ENCODE results near the gene RNPS1. TPM values are rescaled to one million over a fixed set of nuclear protein-coding genes. Genes with fewer than 3 reads are reported as not detected.

Gene RNPS1
- total RNA-seq, 4 donors from 2014 or later = 101 to 127 (median 114) TPM

GRCh38 chr16:2210009-2210332, 58.0 kb downstream of the RNPS1 start:
- peak overlapping the region in 1 of 4 donors; percentile 36 for H3K27ac ChIP-seq
- H3K4me1 ChIP-seq = peaks cover 0 to 54% (median 29%) of the 10 kb centered on the region in 4 donors
- no peak for DNase-seq (ENCODE audit: low spot score in 2 of 2)
- 76 to 89% methylated on average over 7 to 10 of the region's 17 CpGs for WGBS, 2 donors
- no peak for TF ChIP-seq POLR2A (IDR thresholded peaks at IDR 0.05)
- TF ChIP-seq, protein P1, sequence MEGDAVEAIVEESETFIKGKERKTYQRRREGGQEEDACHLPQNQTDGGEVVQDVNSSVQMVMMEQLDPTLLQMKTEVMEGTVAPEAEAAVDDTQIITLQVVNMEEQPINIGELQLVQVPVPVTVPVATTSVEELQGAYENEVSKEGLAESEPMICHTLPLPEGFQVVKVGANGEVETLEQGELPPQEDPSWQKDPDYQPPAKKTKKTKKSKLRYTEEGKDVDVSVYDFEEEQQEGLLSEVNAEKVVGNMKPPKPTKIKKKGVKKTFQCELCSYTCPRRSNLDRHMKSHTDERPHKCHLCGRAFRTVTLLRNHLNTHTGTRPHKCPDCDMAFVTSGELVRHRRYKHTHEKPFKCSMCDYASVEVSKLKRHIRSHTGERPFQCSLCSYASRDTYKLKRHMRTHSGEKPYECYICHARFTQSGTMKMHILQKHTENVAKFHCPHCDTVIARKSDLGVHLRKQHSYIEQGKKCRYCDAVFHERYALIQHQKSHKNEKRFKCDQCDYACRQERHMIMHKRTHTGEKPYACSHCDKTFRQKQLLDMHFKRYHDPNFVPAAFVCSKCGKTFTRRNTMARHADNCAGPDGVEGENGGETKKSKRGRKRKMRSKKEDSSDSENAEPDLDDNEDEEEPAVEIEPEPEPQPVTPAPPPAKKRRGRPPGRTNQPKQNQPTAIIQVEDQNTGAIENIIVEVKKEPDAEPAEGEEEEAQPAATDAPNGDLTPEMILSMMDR (IDR thresholded peaks at IDR 0.05) = no peak
- TF ChIP-seq EP300 (IDR thresholded peaks at IDR 0.05) = no peak
- no peaks in the 10 kb centered on the region for H3K27me3 ChIP-seq
- H3K4me3 ChIP-seq = no peak overlapping the region
- no peaks in the 10 kb centered on the region for H3K9me3 ChIP-seq
- H3K36me3 ChIP-seq = peaks cover 0 to 48% (median 14%) of the 10 kb centered on the region in 3 donors

GRCh38 chr16:2209258-2210008, 58.5 kb downstream of the RNPS1 start:
- peaks cover 0 to 60% (median 31%) of the 10 kb centered on the region in 4 donors for H3K4me1 ChIP-seq
- no peak overlapping the region for H3K4me3 ChIP-seq
- H3K36me3 ChIP-seq = peaks cover 0 to 48% (median 14%) of the 10 kb centered on the region in 3 donors
- no peak overlapping the region for H3K27ac ChIP-seq
- no peaks in the 10 kb centered on the region for H3K9me3 ChIP-seq
- no peak for DNase-seq (ENCODE audit: low spot score in 2 of 2)
- TF ChIP-seq EP300 (IDR thresholded peaks at IDR 0.05) (no peak), POLR2A (IDR thresholded peaks at IDR 0.05) (no peak)
- TF ChIP-seq, protein P1 (IDR thresholded peaks at IDR 0.05) = no peak
- WGBS, 2 donors = 78 to 79% methylated on average over 17 to 21 of the region's 29 CpGs
- H3K27me3 ChIP-seq = no peaks in the 10 kb centered on the region

DNA sequence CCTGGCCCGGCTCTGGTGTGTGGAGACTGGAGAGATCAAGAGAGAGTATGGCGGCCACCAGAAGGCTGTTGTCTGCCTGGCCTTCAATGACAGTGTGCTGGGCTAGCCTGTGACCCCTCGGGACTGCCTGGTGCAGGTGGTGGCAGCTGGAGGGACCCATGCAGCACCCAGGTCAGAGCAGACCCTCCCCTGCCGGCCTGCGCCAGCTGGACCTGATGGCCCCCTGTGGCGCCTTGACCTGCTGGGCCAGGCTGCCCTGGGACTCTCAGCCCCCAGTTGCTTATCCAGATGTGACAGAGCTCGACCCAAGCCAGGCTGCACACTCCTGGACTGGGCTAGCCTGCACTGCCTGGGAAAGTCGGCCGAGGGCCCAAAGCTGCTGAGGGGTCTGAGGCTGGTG, 59.2 kb downstream of the RNPS1 start:
- H3K9me3 ChIP-seq = no peaks in the 10 kb centered on the region
- no peak overlapping the region for H3K4me3 ChIP-seq
- H3K27ac ChIP-seq = no peak overlapping the region
- 78 to 92% methylated on average over 4 to 9 of the region's 9 CpGs for WGBS, 2 donors
- no peaks in the 10 kb centered on the region for H3K27me3 ChIP-seq
- peaks cover 0 to 55% (median 27%) of the 10 kb centered on the region in 4 donors for H3K4me1 ChIP-seq
- TF ChIP-seq POLR2A (IDR thresholded peaks at IDR 0.05) = no peak
- TF ChIP-seq, protein P1 (IDR thresholded peaks at IDR 0.05) = no peak
- no peak for TF ChIP-seq EP300 (IDR thresholded peaks at IDR 0.05)
- peaks cover 0 to 48% (median 14%) of the 10 kb centered on the region in 3 donors for H3K36me3 ChIP-seq
- no peak for DNase-seq (ENCODE audit: low spot score in 2 of 2)

DNA sequence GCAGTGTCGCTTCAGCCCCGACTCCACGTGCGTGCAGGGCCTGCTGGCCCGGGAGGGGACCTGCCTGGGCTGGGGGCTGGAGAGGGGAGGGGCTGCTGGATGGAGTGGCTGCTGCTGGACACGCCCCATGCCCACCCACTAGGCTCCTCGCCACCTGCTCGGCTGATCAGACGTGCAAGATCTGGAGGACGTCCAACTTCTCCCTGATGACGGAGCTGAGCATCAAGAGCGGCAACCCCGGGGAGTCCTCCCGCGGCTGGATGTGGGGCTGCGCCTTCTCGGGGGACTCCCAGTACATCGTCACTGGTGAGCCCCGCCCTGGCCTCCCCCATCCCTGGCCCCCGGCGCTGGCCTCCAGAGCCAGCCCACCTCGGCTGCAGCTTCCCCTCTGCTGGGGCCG, 59.6 kb downstream of the RNPS1 start:
- Histone ChIP-seq H3K27me3 (no peaks in the 10 kb centered on the region), H3K4me3 (no peak overlapping the region), H3K4me1 (peaks cover 0 to 50% (median 22%) of the 10 kb centered on the region in 4 donors), H3K27ac (no peak overlapping the region), H3K9me3 (no peaks in the 10 kb centered on the region), H3K36me3 (peaks cover 0 to 48% (median 14%) of the 10 kb centered on the region in 3 donors)
- WGBS, 2 donors = 79 to 85% methylated on average over 14 to 23 of the region's 23 CpGs
- TF ChIP-seq EP300 (IDR thresholded peaks at IDR 0.05) = no peak
- TF ChIP-seq, protein P1 (IDR thresholded peaks at IDR 0.05) = no peak
- TF ChIP-seq POLR2A (IDR thresholded peaks at IDR 0.05) = no peak
- DNase-seq (ENCODE audit: low spot score in 2 of 2) = no peak

DNA sequence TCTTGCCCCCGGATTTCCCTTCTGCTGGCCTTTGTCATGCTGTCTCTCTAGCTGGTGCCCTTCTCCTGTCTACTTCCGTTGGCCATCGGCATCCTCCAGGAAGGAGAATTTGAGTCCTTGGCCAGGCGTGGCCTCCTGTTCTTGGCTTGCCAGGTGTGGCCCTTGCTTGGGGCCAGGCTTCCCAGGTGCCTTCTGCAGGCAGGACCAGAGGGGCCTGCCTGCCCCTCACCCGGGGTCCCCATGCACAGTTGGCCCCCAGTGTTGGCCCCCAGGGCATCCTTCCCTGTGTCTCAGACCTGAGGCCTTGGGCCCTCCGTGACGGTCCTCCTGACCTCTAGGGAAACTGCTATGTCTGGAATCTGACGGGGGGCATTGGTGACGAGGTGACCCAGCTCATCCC, 60.1 kb downstream of the RNPS1 start:
- Histone ChIP-seq H3K27me3 (no peaks in the 10 kb centered on the region), H3K4me1 (peaks cover 0 to 46% (median 18%) of the 10 kb centered on the region in 4 donors), H3K4me3 (no peak overlapping the region), H3K9me3 (no peaks in the 10 kb centered on the region), H3K27ac (no peak overlapping the region), H3K36me3 (peaks cover 0 to 48% (median 14%) of the 10 kb centered on the region in 3 donors)
- TF ChIP-seq EP300 (IDR thresholded peaks at IDR 0.05) = no peak
- 87 to 91% methylated on average over 9 of the region's 9 CpGs for WGBS, 2 donors
- no peak for DNase-seq (ENCODE audit: low spot score in 2 of 2)
